Measurements from ENCODE around the gene CEMIP2.
"Not testable (repeated sequence)": the region's sequence is repeated elsewhere in the genome, so short reads cannot be mapped to it uniquely, and the experiment has no call there.

Gene CEMIP2

GRCh38 chr9:71662082-71662481, 106.2 kb downstream of the CEMIP2 start:
- no peak for TF ChIP-seq POLR2AphosphoS5 (IDR thresholded peaks at IDR 0.05; ENCODE audit: low read depth)
- TF ChIP-seq CTCF (IDR thresholded peaks at IDR 0.05; ENCODE audit: insufficient read depth, low read length): no peak
- TF ChIP-seq GABPA (IDR thresholded peaks at IDR 0.05; ENCODE audit: low read depth): no peak
- no peak for TF ChIP-seq SPI1 (IDR thresholded peaks at IDR 0.05; ENCODE audit: borderline replicate concordance, low read depth)
- no peak for TF ChIP-seq REST (IDR thresholded peaks at IDR 0.05; ENCODE audit: insufficient replicate concordance, low read depth)
- DNase-seq (ENCODE audit: low read depth in 1 of 2, low spot score in 1 of 2): no peak
- H3K4me3 ChIP-seq (replicated peaks; ENCODE audit: insufficient read depth, low read length): no peak overlapping the region
- no peak overlapping the region for H3K27ac ChIP-seq (replicated peaks)
- no peaks in the 10 kb centered on the region for H3K27me3 ChIP-seq (ENCODE audit: insufficient read depth, poor library complexity, severe bottlenecking)

- not testable (repeated sequence) for H3K4me3 ChIP-seq (replicated peaks; ENCODE audit: insufficient read depth, low read length); DNase-seq (ENCODE audit: low read depth in 1 of 2, low spot score in 1 of 2); H3K27ac ChIP-seq (replicated peaks); H3K27me3 ChIP-seq (ENCODE audit: insufficient read depth, poor library complexity, severe bottlenecking)
Observed at GRCh38 chr9:71657276-71657675, 111.0 kb downstream of the CEMIP2 start.

- Histone ChIP-seq H3K27me3 (ENCODE audit: insufficient read depth, poor library complexity, severe bottlenecking) (no peaks in the 10 kb centered on the region), H3K4me3 (replicated peaks; ENCODE audit: insufficient read depth, low read length) (no peak overlapping the region), H3K27ac (replicated peaks) (no peak overlapping the region)
- TF ChIP-seq CTCF (IDR thresholded peaks at IDR 0.05; ENCODE audit: insufficient read depth, low read length) (no peak), REST (IDR thresholded peaks at IDR 0.05; ENCODE audit: insufficient replicate concordance, low read depth) (no peak), POLR2AphosphoS5 (IDR thresholded peaks at IDR 0.05; ENCODE audit: low read depth) (no peak), SPI1 (IDR thresholded peaks at IDR 0.05; ENCODE audit: borderline replicate concordance, low read depth) (no peak), GABPA (IDR thresholded peaks at IDR 0.05; ENCODE audit: low read depth) (no peak)
- no peak for DNase-seq (ENCODE audit: low read depth in 1 of 2, low spot score in 1 of 2)
Observed at GRCh38 chr9:71656496-71656895, 111.8 kb downstream of the CEMIP2 start.

GRCh38 chr9:71655778-71656177, 112.5 kb downstream of the CEMIP2 start:
- no peaks in the 10 kb centered on the region for H3K27me3 ChIP-seq (ENCODE audit: insufficient read depth, poor library complexity, severe bottlenecking)
- H3K4me3 ChIP-seq (replicated peaks; ENCODE audit: insufficient read depth, low read length): no peak overlapping the region
- no peak for TF ChIP-seq GABPA (IDR thresholded peaks at IDR 0.05; ENCODE audit: low read depth)
- no peak for TF ChIP-seq CTCF (IDR thresholded peaks at IDR 0.05; ENCODE audit: insufficient read depth, low read length)
- no peak for TF ChIP-seq POLR2AphosphoS5 (IDR thresholded peaks at IDR 0.05; ENCODE audit: low read depth)
- no peak for TF ChIP-seq REST (IDR thresholded peaks at IDR 0.05; ENCODE audit: insufficient replicate concordance, low read depth)
- TF ChIP-seq SPI1 (IDR thresholded peaks at IDR 0.05; ENCODE audit: borderline replicate concordance, low read depth): no peak
- DNase-seq (ENCODE audit: low read depth in 1 of 2, low spot score in 1 of 2): no peak
- no peak overlapping the region for H3K27ac ChIP-seq (replicated peaks)

Measured in HL-60 (cell line).